HG03064 (cell line): ENCODE data around the gene KCNQ1OT1.

ENCODE experiments used
- ATAC-seq: cut with Tn5 transposase; IDR thresholded peaks from one replicate; pipeline ENCODE4 v1.9.1; 2021; ENCODE audit warnings: low read depth; ENCODE audit not compliant: unreplicated experiment

Gene KCNQ1OT1

DNA sequence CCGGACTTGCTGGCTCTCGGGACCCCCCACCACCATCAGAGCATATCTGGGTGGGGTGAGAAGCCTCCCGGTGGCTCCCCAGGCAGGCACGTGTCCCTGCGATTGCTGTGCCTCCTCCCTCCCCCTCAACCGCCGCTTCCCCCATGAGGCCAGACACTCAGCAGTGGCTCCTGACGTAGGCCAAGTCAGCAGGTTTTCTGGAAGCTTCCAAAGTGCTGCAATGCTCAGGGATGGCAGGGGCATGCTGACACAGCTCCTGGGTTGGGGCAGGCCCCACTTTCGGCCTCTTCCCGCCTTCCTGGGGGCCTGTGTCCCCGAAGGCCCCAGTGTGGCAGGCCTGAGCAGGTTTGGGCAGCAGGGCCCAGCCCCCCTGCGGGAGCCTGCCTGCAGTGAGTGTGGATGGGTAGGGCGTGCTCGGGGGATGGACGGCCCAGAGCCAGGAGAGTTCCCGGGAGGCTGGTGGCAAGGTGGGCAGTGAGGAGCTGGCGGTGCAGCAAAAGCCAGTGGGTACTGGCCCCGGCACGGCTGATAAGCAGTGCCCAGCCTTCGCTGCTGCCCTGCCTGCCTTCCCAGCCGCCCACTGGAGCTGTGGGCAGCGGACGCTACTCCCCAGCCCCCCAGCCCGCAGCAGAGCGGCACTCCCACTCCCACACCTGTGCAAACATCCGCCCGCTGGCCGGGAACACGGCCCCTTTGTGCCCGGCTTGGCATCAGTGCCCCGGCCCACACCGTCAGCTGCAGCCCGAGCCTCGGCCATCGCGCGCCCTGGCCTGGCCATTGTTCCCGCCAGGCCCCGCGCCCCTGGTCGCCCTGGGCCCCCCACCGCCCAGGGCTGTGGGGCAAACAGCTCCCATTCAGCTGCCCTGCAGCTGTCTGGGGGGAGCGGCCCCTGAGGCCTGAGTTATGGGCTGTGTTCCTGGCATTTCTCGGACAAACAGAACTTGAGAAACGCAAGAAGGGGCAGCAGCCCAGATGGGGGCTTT lies 125.0 kb downstream of the KCNQ1OT1 start:
- no peak for ATAC-seq

DNA sequence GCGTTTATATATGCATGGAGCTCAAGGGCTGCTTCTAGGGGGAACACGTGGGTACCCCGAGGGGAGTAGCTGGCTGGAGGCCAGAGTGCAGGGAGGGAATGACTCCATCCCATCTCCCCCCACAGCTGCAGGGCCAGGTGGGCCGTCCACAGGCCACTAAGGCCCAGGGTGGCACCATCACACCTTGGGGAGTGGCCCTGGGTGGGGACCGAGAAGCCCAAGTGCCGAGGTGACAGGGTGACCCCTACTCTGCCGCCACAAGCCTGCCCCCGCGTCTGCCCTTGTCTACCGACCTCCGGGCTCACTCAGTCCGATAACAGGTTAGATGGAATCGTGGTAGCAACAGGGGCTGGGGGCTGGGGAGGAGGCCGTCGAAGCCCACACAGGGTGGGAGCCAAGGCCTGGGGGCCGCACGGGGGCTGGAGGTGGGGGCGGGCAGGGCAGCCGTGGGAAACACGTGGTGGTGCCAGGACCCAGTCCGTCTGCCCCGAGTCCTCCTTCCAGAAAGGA lies 125.7 kb downstream of the KCNQ1OT1 start:
- ATAC-seq, result no peak

DNA sequence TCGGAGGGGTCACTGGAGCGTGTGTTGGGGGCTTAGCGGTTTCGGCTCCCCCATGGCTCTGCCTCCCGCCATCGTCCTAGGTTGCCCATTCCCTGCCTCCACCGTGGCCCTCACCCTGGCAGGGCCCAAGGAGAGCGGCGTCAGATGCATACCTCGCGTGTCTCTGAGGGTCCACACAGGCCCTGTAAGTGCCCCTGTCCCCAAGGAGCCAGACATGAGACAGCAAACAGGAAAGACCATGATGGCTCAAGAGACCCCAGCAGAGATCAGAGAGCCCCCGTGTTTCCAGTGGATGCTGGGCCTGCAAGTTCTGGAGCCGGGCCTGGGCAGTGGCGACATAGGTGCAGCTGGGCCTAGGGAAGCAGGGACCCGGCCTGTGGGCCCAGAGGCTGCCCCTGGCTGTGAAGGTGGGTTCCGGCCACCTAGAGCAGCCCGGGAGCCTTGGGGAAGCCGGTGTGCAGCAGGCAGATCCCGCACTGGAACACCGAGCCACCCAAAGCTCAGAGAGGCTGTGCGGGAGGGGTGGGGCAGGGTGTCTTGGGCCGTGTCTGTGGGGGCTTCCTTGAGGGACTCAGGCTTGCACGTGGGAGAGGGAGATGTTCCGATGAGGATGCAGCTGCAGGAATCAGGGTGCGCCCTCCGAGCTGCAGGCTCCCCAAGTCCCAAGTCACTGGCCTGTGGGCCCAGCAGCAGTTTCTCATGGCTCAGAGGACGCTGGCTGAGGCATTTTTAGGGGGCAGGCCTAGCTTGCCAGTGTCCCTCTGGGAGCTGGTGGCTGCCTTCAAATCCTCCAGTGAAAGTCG lies 126.4 kb downstream of the KCNQ1OT1 start:
- ATAC-seq, result no peak

DNA sequence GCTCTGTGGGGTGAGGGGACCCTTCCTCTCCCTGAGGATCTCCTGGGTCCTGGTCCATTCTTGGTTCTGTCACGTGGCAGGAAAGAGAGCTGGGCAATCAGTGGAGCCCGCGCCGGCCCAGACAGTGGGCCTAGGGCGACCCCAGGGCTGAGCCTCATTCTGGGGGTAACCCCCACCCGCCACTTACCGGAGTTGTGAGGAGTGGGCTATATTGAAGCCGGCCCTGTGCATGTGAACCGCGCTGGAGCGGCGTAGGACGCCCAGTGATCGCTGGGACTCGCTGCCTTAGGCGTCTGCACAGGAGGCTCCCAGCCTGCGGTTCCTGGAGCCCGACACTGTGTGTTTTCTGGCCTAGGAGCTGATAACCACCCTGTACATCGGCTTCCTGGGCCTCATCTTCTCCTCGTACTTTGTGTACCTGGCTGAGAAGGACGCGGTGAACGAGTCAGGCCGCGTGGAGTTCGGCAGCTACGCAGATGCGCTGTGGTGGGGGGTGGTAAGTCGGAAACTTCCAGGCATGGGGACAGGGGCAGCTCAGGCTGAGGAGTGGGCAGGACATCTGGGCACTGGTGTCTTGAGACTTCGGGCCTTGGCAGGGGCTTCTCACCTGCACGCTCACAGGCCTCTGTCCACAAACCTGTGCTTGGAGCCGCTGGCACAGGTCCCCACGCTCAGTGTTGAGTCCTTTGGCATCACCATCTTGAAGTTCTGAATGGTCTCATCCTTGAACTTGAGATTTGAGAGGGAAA lies 127.1 kb downstream of the KCNQ1OT1 start:
- ATAC-seq, result no peak

DNA sequence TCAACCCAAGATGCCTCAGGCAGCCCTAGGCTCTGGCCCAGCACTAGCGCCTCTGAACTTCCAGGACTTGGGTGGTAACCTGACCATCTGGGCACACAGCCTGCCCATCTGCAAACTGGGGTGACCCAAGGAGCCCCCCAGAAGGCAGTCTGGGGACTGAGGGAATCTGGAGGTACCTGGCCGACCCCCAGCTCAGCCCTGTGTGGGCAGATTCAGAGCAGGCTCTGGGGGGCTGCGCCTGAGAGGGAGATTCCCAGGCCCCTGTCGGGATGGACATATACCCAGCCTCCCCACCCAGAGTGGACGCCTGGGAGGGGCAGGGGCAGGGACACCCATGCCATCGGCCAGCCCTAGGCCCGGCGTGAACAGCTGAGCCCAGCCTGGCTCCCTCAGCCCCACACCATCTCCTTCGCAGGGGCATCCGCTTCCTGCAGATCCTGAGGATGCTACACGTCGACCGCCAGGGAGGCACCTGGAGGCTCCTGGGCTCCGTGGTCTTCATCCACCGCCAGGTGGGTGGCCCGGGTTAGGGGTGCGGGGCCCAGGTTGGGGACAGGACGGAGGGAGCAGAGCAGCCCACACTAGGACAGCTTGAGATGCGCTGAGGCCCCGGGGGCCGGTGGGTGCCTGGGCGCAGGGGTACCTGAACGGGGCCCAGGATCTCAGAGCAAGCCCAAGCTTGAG lies 128.1 kb downstream of the KCNQ1OT1 start:
- ATAC-seq, result no peak

DNA sequence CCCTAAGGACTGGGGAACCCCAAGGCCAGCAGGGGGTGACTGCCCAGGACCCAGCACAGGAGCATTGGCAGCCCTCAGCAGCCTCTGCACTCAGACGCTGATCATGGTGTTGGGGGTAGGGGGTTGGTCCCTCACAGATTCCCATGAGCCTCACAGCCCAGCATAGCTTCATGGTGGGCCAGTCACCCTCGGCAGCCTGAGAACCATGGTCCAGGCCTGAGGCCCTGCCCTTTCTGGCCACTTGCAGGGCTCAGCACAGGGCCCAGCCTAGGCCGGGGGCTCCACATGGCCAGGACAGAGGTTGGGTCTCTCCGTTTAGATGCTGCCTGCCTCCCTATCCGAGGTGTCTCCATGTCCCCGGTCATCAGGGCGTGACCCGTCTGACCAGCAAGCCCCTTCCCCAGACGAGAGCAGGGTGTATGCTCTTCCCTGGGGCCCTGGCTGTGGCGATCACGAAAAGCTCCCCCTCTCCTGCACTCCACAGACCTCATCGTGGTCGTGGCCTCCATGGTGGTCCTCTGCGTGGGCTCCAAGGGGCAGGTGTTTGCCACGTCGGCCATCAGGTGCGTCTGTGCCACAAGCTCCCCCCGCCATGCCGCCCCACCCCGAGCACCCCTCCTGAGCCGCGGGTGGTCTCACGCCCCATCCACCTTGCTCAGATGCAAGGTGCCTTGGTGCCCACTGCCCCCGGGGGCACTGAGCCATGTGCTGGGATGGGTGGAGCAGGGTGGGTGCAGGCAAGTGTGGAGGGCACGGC lies 128.8 kb downstream of the KCNQ1OT1 start:
- ATAC-seq, result no peak

DNA sequence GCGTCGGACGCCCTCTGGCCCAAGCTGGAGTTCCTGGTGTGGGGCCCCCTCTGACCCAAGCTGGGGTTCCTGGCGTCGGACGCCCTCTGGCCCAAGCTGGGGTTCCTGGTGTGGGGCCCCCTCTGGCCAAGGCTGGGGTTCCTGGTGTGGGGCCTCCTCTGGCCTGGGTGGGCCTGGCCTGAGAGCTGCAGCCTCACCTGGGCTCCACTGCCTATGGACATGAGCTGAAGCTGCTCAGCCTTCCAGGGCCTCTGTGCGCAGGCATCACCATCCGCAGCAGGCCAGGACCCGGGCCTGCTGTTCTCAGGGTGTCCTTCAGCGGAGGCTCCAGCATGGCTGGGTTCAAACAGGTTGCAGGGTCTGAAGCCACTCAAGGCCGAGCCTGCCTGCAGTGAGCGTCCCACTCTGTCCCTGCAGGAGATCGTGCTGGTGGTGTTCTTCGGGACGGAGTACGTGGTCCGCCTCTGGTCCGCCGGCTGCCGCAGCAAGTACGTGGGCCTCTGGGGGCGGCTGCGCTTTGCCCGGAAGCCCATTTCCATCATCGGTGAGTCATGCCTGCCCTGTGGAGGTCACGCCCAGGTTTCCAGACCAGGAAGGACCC lies 129.5 kb downstream of the KCNQ1OT1 start:
- no peak for ATAC-seq

DNA sequence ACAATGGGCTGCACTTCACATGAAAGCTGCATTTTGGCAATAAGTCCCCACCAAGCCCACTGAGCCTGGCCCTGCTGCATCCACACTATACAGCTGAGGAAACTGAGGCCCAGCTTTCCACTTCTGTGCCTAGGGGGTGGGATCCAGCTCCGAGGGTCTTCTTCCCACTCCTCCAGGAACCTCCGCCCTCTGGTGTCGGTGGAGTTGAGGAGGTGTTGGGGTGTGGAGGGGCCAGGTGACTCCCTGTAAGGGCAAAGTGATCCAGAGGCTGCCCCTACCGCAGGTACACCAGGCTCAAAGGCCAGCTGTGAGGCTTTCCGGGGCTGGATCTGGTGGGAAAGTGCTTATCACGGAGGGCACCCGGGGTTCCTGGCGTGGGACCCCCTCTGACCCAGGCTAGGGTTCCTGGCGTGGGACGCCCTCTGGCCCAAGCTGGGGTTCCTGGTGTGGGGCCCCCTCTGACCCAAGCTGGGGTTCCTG lies 130.0 kb downstream of the KCNQ1OT1 start:
- ATAC-seq, result no peak

DNA sequence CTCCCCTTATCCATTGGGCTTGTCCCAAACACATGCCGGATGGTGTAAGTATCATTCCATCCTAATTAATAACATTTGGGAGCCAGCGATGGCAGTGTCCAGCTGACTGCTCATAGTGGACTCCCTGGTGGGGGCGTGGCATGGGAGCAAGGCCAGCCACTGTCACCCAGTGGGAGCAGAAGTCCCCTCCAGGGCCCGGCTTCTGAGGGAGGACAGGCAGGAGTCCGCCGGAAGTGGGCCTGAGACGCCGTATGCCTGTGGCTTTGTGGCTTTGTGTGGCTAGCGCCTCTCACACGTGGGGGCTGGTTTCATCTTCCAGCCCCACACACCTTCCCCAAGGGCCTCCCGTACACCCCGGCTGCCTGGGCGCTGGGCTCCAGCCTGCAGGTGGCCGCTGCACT lies 130.5 kb downstream of the KCNQ1OT1 start:
- no peak for ATAC-seq

DNA sequence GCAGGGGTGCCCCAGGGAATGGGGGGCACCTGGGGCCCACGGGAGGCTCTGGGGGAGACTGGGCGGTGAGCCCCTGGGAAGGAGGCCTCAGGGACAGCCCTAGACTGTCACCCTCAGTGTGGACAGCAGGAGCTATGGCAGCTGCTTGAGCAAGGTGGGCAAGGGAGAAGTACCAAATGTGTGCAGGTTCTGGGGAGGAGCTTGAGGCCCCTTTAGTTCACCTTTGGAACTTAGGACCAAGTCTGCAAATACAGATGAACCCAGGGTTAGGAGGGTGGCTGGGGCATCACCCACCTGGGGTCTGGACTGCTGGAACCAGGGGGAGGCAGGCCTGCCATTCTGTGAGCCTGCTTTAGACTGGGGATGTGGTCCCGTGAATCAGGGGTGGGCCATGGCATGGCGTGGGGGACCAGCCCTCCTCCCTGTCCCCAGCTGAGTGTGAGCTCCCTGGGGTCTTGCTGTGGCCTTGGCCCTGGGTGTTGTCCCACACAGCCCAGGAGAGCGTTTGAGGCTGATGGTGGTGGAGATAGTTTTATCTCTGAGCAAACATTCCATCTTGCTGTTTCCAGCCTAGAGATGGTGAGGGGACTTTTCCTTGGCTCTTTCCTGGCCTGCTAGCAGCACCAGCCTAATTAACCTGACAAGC lies 132.6 kb downstream of the KCNQ1OT1 start:
- no peak for ATAC-seq

DNA sequence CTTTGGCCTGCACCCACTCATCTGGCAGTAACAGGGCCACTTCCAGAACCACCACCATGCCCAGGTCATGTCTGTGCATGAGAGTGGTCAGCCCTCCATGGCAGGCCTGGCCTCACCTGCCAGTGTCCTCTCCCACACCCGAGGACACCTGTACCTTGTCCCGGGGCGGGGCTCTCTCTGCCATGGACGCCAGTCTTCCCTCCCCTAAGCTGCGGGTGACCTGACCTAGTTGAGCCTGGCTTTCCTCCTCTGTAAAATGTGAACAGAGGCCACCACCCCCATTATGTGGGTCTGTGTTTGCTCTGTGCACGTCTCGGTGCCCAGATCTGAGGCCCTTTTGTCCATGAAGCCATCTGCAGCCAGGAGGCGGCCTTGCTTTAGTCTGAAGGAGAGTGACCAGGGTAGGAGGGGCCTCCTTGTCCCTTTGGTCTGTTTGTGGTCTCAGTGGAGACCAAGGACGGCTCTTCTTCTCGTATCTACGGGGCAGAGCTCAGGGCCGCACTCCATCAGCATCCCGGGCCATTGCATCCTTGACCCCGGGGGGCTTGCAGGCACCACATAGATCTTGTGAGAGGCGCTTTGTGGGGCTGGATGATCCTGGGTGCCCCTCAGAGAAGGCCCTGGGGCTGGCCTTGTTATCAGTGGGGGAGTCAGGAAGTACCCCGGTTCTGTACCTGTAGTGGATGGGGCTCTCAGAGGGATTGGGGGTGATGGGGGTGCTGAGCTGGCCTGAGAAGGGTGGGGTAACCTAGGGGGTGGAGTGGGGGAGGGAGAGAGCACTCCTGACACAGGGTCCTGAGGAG lies 133.4 kb downstream of the KCNQ1OT1 start:
- no peak for ATAC-seq

DNA sequence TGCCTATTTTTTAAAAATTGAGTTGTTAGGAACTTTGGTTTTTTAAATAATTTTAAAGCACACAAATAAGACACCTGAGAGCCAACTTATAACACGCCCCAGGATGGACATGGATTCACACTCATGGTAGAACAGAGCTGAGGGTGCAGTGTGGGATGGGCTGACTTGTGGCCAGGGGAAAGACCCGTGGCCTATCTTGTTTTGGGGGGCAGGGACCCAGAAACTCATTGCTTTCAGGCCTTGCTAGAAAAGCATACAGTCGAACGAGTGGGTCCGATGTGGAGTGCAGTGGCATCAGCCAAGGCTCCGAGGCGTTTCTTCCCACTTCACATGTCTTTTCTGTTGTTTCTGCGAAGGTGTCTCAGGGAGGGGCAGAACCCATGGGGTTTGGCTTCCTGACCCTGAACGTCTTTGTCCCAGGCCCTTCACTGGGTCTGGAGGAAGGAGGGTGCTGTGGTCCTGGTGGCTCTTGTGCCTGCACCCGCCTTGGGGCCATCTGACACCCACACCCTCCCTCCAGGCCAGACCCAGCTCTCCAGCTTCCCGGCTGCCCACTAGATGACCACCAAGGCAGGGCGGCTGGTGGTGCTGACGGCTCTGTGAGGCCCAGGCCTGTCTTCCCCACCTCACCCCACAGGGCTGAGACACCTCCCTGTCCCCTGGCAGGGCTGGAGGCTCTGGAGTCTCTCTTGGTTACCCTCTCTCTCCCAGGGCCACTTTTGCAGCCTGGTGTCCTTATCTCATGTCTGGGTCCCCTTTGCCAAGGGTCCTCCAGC lies 134.2 kb downstream of the KCNQ1OT1 start:
- ATAC-seq, result no peak

DNA sequence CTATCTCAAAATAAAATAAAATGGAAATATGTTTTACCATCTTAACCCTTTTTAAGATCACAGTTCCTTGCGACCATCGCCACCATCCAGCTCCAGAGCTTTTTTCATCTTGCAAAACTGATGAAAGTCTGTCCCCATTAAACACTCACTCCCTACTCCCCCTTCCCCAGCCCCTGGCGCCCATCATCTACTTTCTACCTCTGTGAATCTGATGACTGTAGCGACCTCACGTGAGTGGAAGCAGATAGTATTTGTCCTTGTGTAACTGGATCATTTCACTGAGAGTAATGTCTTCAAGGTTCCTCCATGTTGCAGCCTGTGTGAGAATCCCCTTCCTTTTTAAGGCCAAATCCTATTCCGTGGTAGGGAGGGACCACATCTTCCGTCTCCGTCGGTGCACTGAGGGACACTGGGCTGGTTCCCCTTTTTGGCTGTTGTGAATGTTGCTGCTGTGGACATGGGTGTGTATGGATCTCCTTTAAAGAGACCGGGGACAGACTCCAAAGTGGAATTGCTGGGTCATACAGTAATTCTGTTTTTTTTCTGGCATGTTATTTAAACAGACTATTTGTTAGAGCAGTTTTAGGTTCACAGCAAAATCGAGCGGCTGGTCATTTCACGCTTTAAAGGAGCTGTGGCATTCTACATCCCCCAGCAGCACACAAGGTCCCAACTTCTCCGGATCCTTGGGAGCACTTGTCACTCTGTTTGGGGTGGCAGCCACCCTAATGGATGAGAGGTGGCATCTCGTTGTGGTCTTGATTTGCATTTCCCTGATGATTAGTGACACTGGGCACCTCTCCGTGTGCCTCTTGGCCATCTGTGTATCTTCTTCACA lies 135.0 kb downstream of the KCNQ1OT1 start:
- ATAC-seq, result no peak

DNA sequence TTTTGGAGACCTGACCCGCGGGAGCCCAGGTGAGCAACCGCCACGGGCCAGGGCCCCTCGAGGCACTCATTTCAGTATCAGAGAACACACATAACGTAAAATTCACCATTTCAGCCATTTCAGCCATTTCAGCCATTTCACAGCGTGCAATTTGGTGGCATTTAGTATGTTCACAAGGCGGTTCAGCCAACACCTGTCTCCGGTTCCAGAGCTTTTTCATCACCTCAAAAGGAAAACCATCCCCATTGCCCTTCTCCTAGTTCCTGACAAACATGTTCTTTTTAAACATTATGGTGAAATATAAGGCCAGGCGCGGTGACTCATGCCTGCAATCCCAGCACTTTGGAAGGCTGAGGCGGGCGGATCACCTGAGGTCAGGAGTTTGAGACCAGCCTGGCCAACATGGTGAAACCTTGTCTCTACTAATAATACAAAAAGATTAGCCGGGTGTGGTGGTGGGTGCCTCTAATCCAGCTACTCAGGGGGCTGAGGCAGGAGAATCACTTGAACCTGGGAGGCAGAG lies 135.7 kb downstream of the KCNQ1OT1 start:
- ATAC-seq, result no peak

DNA sequence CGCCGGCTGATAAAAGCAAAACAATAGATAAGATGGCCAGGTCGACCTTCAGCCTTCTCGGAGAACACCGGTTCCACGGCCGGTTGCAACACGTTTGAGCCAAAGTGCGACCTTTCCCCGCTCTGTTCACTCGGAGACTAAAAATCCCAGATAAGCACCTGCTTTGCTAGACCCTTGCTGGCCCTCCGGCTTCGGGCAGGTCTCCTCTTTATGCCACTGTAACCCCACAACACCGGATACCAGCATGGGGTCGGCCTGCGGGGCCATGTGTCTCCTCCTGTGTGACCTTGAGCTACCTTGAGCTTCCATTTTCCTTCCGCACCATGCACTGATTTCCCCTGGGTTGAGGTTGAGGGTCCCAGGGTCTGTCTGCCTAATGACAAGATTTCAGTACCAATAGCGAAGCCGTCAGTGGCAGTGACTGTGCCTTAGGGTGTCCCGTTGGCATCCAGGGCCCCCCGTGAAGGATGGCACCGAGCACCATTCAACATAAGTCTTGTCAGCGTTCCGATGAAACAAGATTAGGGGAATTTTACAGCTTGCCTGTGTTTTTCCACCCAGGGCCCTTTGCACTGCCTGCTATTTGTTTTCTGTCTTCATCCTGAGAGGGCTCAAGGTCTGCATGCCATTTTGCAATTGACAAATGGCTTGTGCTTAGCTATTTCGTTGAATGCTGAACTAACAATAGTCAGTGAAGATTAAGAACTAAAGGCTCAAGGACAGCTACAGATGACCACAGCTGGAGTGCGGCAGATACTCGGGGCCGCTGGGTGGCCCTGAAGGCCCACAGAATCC lies 136.4 kb downstream of the KCNQ1OT1 start:
- ATAC-seq, result no peak
